ENCODE measurements around the gene AHDC1. TPM values are rescaled to one million over a fixed set of nuclear protein-coding genes. Genes with fewer than 3 reads are reported as not detected.

Gene AHDC1
- total RNA-seq, 1 experiment from 2014 or later: 33.7 TPM

GRCh38 chr1:27567971-27568299 lies 36.0 kb downstream of the AHDC1 start (continued):
- TF ChIP-seq, protein P1, sequence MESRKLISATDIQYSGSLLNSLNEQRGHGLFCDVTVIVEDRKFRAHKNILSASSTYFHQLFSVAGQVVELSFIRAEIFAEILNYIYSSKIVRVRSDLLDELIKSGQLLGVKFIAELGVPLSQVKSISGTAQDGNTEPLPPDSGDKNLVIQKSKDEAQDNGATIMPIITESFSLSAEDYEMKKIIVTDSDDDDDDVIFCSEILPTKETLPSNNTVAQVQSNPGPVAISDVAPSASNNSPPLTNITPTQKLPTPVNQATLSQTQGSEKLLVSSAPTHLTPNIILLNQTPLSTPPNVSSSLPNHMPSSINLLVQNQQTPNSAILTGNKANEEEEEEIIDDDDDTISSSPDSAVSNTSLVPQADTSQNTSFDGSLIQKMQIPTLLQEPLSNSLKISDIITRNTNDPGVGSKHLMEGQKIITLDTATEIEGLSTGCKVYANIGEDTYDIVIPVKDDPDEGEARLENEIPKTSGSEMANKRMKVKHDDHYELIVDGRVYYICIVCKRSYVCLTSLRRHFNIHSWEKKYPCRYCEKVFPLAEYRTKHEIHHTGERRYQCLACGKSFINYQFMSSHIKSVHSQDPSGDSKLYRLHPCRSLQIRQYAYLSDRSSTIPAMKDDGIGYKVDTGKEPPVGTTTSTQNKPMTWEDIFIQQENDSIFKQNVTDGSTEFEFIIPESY (IDR thresholded peaks at IDR 0.05; ENCODE audit: extremely low read depth, insufficient replicate concordance, low read length): no peak
- TF ChIP-seq YY1 (IDR thresholded peaks at IDR 0.05; ENCODE audit: extremely low read depth, insufficient replicate concordance, low read depth, low read length) (no peak), MAX (IDR thresholded peaks at IDR 0.05) (no peak), RAD21 (IDR thresholded peaks at IDR 0.05; ENCODE audit: low read depth) (no peak), ZNF274 (IDR thresholded peaks at IDR 0.05; ENCODE audit: low read depth, low read length) (no peak), JUND (IDR thresholded peaks at IDR 0.05) (no peak)

GRCh38 chr1:27567146-27567526 lies 36.8 kb downstream of the AHDC1 start:
- H3K4me2 ChIP-seq (ENCODE audit: low read length): peak overlapping the region; percentile 15; the same call in 1 of the 2 replicates
- H3K36me3 ChIP-seq (ENCODE audit: control insufficient read depth in 1 of 2, insufficient read depth in 2 of 2, low read length in 2 of 2): no peaks in the 10 kb centered on the region; a peak in 1 of 4 replicates
- peaks cover 54% of the 10 kb centered on the region for H3K79me2 ChIP-seq (ENCODE audit: insufficient read depth, low read length)
- no peak for ATAC-seq
- ChIA-PET RAD21 (ENCODE audit: low non-redundant PET in 1 of 2, low total read pairs in 2 of 2, uncharacterized antibody in 2 of 2, unreplicated experiment in 2 of 2) (no interaction called here), CTCF (interaction anchor here (3.1 kb wide), 1 partner anchor 9 kb away, joined by 39 read pairs; no protein-coding TSS in a partner anchor), POLR2A (no interaction called here)
- H4K20me1 ChIP-seq (ENCODE audit: insufficient read depth): no peaks in the 10 kb centered on the region; the same call in 1 of the 2 replicates
- intact Hi-C loops (cut with micrococcal nuclease): no loop called here
- DNase-seq (ENCODE audit: low read depth, low spot score): no peak
- no peaks in the 10 kb centered on the region for H3K9me3 ChIP-seq (ENCODE audit: control insufficient read depth in 1 of 2, insufficient read depth in 1 of 2, low read depth in 1 of 2, low read length in 2 of 2)
- no peaks in the 10 kb centered on the region for H3K27me3 ChIP-seq (ENCODE audit: insufficient read depth, low read length)
- peaks cover 67 to 95% of the 10 kb centered on the region in 2 experiments for H3K4me1 ChIP-seq (ENCODE audit: control insufficient read depth in 1 of 2, insufficient read depth in 2 of 2, low read length in 2 of 2)
- no peak overlapping the region for H3K4me3 ChIP-seq (replicated peaks in 1 of 2; ENCODE audit: low read depth in 1 of 2, low read length in 2 of 2)
- H3K27ac ChIP-seq (ENCODE audit: low read depth, low read length): peak overlapping the region; percentile 58; the same call in 1 of the 2 replicates
- no peaks in the 10 kb centered on the region for H3K9me2 ChIP-seq (ENCODE audit: insufficient read depth)
- 0 out of 2 replicates have a peak overlapping the region, but pooled peaks have one; percentile 64 for H3K9ac ChIP-seq (ENCODE audit: low read length)
- no TSS peak for BruUV-seq (replicated peaks)
- no peak overlapping the region for H2AFZ ChIP-seq (ENCODE audit: low read depth, low read length, poor library complexity, severe bottlenecking)
- TF ChIP-seq EZH2 (IDR thresholded peaks at IDR 0.05): no peak
- TF ChIP-seq SRF (IDR thresholded peaks at IDR 0.05; ENCODE audit: low read depth): no peak
- TF ChIP-seq MAX (IDR thresholded peaks at IDR 0.05): no peak
- no peak for TF ChIP-seq YY1 (IDR thresholded peaks at IDR 0.05; ENCODE audit: extremely low read depth, insufficient replicate concordance, low read depth, low read length)
- TF ChIP-seq CTCF (IDR thresholded peaks at IDR 0.05 in 2 of 3, conservative IDR thresholded peaks at IDR 0.05 in 1 of 3; ENCODE audit: borderline replicate concordance in 1 of 3, insufficient read depth in 1 of 3, low read depth in 2 of 3, low read length in 2 of 3): no peak
- no peak for TF ChIP-seq FOSL1 (IDR thresholded peaks at IDR 0.05; ENCODE audit: low read depth)
- no peak for TF ChIP-seq TCF7L2 (IDR thresholded peaks at IDR 0.05; ENCODE audit: borderline replicate concordance, extremely low read depth, insufficient read depth, insufficient read length)
- no peak for TF ChIP-seq POLR2AphosphoS5 (IDR thresholded peaks at IDR 0.05; ENCODE audit: low read depth, low read length)
- no peak for TF ChIP-seq ZNF274 (IDR thresholded peaks at IDR 0.05; ENCODE audit: low read depth, low read length)
- TF ChIP-seq, protein P2, sequence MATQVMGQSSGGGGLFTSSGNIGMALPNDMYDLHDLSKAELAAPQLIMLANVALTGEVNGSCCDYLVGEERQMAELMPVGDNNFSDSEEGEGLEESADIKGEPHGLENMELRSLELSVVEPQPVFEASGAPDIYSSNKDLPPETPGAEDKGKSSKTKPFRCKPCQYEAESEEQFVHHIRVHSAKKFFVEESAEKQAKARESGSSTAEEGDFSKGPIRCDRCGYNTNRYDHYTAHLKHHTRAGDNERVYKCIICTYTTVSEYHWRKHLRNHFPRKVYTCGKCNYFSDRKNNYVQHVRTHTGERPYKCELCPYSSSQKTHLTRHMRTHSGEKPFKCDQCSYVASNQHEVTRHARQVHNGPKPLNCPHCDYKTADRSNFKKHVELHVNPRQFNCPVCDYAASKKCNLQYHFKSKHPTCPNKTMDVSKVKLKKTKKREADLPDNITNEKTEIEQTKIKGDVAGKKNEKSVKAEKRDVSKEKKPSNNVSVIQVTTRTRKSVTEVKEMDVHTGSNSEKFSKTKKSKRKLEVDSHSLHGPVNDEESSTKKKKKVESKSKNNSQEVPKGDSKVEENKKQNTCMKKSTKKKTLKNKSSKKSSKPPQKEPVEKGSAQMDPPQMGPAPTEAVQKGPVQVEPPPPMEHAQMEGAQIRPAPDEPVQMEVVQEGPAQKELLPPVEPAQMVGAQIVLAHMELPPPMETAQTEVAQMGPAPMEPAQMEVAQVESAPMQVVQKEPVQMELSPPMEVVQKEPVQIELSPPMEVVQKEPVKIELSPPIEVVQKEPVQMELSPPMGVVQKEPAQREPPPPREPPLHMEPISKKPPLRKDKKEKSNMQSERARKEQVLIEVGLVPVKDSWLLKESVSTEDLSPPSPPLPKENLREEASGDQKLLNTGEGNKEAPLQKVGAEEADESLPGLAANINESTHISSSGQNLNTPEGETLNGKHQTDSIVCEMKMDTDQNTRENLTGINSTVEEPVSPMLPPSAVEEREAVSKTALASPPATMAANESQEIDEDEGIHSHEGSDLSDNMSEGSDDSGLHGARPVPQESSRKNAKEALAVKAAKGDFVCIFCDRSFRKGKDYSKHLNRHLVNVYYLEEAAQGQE (IDR thresholded peaks at IDR 0.05; ENCODE audit: low read depth): no peak
- no peak for TF ChIP-seq POLR2A (IDR thresholded peaks at IDR 0.05; ENCODE audit: borderline replicate concordance, extremely low read depth, insufficient read depth, insufficient read length)
- no peak for TF ChIP-seq ATF3 (IDR thresholded peaks at IDR 0.05)
- TF ChIP-seq ZFX (IDR thresholded peaks at IDR 0.05): no peak

Measured in HCT116 (cell line).